ENCODE measurements around the gene CCDC177.

DNA sequence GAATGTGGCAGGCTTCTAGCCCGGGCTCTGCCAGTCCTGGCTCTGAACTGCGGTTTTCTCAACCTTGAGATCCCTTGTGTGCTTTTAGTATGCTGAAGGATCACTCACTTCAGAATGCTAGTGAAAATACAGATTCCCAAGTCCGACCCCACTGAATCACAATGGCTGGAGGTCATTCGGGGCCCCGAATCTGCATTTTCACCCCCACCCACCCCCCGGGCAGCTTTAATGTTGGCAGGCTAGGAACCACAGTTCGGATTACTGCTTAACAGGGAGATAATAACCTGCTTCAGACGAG, 36.2 kb upstream of the CCDC177 start:
- TF ChIP-seq BCL11A (tag by site-specific recombination; IDR thresholded peaks at IDR 0.05; ENCODE audit: low read depth) = no peak
- no peak for TF ChIP-seq MYNN (tag by site-specific recombination; IDR thresholded peaks at IDR 0.05; ENCODE audit: borderline replicate concordance)
- TF ChIP-seq, protein P1, sequence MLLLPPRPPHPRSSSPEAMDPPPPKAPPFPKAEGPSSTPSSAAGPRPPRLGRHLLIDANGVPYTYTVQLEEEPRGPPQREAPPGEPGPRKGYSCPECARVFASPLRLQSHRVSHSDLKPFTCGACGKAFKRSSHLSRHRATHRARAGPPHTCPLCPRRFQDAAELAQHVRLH (tag by site-specific recombination; IDR thresholded peaks at IDR 0.05) = no peak
- TF ChIP-seq, protein P2, sequence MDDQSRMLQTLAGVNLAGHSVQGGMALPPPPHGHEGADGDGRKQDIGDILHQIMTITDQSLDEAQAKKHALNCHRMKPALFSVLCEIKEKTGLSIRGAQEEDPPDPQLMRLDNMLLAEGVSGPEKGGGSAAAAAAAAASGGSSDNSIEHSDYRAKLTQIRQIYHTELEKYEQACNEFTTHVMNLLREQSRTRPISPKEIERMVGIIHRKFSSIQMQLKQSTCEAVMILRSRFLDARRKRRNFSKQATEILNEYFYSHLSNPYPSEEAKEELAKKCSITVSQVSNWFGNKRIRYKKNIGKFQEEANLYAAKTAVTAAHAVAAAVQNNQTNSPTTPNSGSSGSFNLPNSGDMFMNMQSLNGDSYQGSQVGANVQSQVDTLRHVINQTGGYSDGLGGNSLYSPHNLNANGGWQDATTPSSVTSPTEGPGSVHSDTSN (CRISPR knock-in tag; IDR thresholded peaks at IDR 0.05) = no peak
- TF ChIP-seq, protein P3, sequence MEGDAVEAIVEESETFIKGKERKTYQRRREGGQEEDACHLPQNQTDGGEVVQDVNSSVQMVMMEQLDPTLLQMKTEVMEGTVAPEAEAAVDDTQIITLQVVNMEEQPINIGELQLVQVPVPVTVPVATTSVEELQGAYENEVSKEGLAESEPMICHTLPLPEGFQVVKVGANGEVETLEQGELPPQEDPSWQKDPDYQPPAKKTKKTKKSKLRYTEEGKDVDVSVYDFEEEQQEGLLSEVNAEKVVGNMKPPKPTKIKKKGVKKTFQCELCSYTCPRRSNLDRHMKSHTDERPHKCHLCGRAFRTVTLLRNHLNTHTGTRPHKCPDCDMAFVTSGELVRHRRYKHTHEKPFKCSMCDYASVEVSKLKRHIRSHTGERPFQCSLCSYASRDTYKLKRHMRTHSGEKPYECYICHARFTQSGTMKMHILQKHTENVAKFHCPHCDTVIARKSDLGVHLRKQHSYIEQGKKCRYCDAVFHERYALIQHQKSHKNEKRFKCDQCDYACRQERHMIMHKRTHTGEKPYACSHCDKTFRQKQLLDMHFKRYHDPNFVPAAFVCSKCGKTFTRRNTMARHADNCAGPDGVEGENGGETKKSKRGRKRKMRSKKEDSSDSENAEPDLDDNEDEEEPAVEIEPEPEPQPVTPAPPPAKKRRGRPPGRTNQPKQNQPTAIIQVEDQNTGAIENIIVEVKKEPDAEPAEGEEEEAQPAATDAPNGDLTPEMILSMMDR (tag by site-specific recombination; IDR thresholded peaks at IDR 0.05) = no peak
- no peak for TF ChIP-seq YY1 (tag by site-specific recombination; IDR thresholded peaks at IDR 0.05)
- TF ChIP-seq ZNF664 (tag by site-specific recombination; IDR thresholded peaks at IDR 0.05) = no peak
- no peak for TF ChIP-seq ZNF510 (tag by site-specific recombination; IDR thresholded peaks at IDR 0.05; ENCODE audit: insufficient replicate concordance)
- no peak for TF ChIP-seq ZNF416 (tag by site-specific recombination; IDR thresholded peaks at IDR 0.05)
- TF ChIP-seq ZNF785 (tag by site-specific recombination; IDR thresholded peaks at IDR 0.05) = no peak
- TF ChIP-seq HOXA7 (CRISPR knock-in tag; IDR thresholded peaks at IDR 0.05; ENCODE audit: borderline replicate concordance) = no peak
- TF ChIP-seq SETDB1 (IDR thresholded peaks at IDR 0.05; ENCODE audit: insufficient read length, low read length) = no peak
- no peak for TF ChIP-seq ZNF843 (tag by site-specific recombination; IDR thresholded peaks at IDR 0.05)

Data from HEK293 (cell line).